ENCODE measurements around the gene PEX14. TPM values are rescaled to one million over a fixed set of nuclear protein-coding genes. Genes with fewer than 3 reads are reported as not detected.

PEX14 gene
- total and polyA plus RNA-seq, 2 donors (not counting 3 experiments of a cell fraction or from before 2014, with no cell fraction given): 19.5 to 26.5 TPM

GRCh38 chr1:10663678-10664035, 188.9 kb downstream of the PEX14 start:
- Histone ChIP-seq H3K9ac (replicated peaks; ENCODE audit: extremely low read depth, insufficient read depth, low read length) (no peak overlapping the region), H3K36me3 (ENCODE audit: control insufficient read depth in 2 of 2, extremely low read depth in 1 of 2, insufficient read depth in 2 of 2, low read length in 2 of 2) (no peaks in the 10 kb centered on the region), H3K27me3 (ENCODE audit: control insufficient read depth in 2 of 2, insufficient read depth in 2 of 2, low read length in 2 of 2) (no peaks in the 10 kb centered on the region), H4K20me1 (replicated peaks; ENCODE audit: control insufficient read depth, extremely low read depth, insufficient read depth, low read length) (no peaks in the 10 kb centered on the region), H3K9me1 (replicated peaks; ENCODE audit: control insufficient read depth, extremely low read depth, insufficient read depth, low read length) (no peaks in the 10 kb centered on the region), H3K27ac (ENCODE audit: insufficient read depth, low read depth, low read length) (no peak overlapping the region), H2AFZ (ENCODE audit: low read depth, low read length) (no peak overlapping the region), H3K4me1 (ENCODE audit: control insufficient read depth, extremely low read depth, insufficient read depth, low read length) (no peaks in the 10 kb centered on the region), H3K4me2 (ENCODE audit: insufficient read depth, low read length) (no peak overlapping the region), H3K79me2 (ENCODE audit: control insufficient read depth, insufficient read depth, low read length) (no peaks in the 10 kb centered on the region), H3K9me3 (replicated peaks; ENCODE audit: control insufficient read depth, insufficient read depth, low read length) (no peaks in the 10 kb centered on the region), H3K4me3 (replicated peaks in 1 of 3; ENCODE audit: insufficient read depth in 1 of 3, low read depth in 1 of 3, low read length in 3 of 3) (no peak overlapping the region)
- intact Hi-C loops (cut with micrococcal nuclease) (no loop called here), dilution Hi-C loops (cut with MboI; ENCODE audit: extremely low pct_ligation_motif_present, low sequenced_read_pairs) (no loop called here)
- no peak for FAIRE-seq
- BruUV-seq (replicated peaks): no TSS peak
- ChIA-PET CTCF (no interaction called here), POLR2A (no interaction called here)
- DNase-seq (ENCODE audit: low read depth, low spot score): no peak
- no peak for TF ChIP-seq POLR2A (IDR thresholded peaks at IDR 0.05; ENCODE audit: low read depth, low read length)
- TF ChIP-seq GATA2 (IDR thresholded peaks at IDR 0.05; ENCODE audit: insufficient read depth, insufficient read length, low read depth, low read length): no peak
- TF ChIP-seq, protein P1, sequence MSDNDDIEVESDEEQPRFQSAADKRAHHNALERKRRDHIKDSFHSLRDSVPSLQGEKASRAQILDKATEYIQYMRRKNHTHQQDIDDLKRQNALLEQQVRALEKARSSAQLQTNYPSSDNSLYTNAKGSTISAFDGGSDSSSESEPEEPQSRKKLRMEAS (IDR thresholded peaks at IDR 0.05; ENCODE audit: insufficient read depth, insufficient read length): no peak
- no peak for TF ChIP-seq MYC (IDR thresholded peaks at IDR 0.05; ENCODE audit: low read depth, low read length)
- no peak for TF ChIP-seq EZH2 (IDR thresholded peaks at IDR 0.05; ENCODE audit: borderline replicate concordance, low read depth, low read length, severe bottlenecking)
- no peak for TF ChIP-seq POLR2AphosphoS5 (IDR thresholded peaks at IDR 0.05; ENCODE audit: insufficient read depth, low read depth, low read length)
- TF ChIP-seq, protein P2, sequence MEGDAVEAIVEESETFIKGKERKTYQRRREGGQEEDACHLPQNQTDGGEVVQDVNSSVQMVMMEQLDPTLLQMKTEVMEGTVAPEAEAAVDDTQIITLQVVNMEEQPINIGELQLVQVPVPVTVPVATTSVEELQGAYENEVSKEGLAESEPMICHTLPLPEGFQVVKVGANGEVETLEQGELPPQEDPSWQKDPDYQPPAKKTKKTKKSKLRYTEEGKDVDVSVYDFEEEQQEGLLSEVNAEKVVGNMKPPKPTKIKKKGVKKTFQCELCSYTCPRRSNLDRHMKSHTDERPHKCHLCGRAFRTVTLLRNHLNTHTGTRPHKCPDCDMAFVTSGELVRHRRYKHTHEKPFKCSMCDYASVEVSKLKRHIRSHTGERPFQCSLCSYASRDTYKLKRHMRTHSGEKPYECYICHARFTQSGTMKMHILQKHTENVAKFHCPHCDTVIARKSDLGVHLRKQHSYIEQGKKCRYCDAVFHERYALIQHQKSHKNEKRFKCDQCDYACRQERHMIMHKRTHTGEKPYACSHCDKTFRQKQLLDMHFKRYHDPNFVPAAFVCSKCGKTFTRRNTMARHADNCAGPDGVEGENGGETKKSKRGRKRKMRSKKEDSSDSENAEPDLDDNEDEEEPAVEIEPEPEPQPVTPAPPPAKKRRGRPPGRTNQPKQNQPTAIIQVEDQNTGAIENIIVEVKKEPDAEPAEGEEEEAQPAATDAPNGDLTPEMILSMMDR (IDR thresholded peaks at IDR 0.05; ENCODE audit: extremely low read depth in 1 of 2, insufficient read depth in 1 of 2, low read depth in 1 of 2, low read length in 2 of 2): no peak

All from endothelial cell of umbilical vein (primary cell).